Fibroblast of skin of left biceps (primary cell): ENCODE results near the gene GPC4.
A peak's percentile ranks its signal among the peaks of the same experiment; 100 is the strongest.

ENCODE experiments used
- DNase-seq, 2 experiments: peaks; one replicate each; pipeline ENCODE4 v3.0.0-alpha.2; 2013; ENCODE audit warnings: low read depth in 2 of 2

Gene GPC4

GRCh38 chrX:133410550-133410949, 4.7 kb downstream of the GPC4 start:
- DNase-seq: no peak

GRCh38 chrX:133405498-133406185, 9.6 kb downstream of the GPC4 start:
- no peak for DNase-seq

GRCh38 chrX:133403984-133404383, 11.3 kb downstream of the GPC4 start:
- no peak for DNase-seq

- DNase-seq: no peak
Measured at GRCh38 chrX:133402830-133403625, 12.3 kb downstream of the GPC4 start.

GRCh38 chrX:133402042-133402453, 13.2 kb downstream of the GPC4 start:
- DNase-seq: peak in 1 of 2 experiments; percentile 8

- no peak for DNase-seq
Measured at GRCh38 chrX:133401536-133401935, 13.8 kb downstream of the GPC4 start.

- DNase-seq: no peak
Measured at GRCh38 chrX:133399411-133399810, 15.9 kb downstream of the GPC4 start.

- DNase-seq: no peak
Measured at GRCh38 chrX:133394765-133395164, 20.5 kb downstream of the GPC4 start.

GRCh38 chrX:133392671-133393070, 22.6 kb downstream of the GPC4 start:
- DNase-seq: no peak

GRCh38 chrX:133391111-133391510, 24.2 kb downstream of the GPC4 start:
- no peak for DNase-seq

GRCh38 chrX:133390676-133391075, 24.6 kb downstream of the GPC4 start:
- DNase-seq: no peak

GRCh38 chrX:133389975-133390374, 25.3 kb downstream of the GPC4 start:
- no peak for DNase-seq

GRCh38 chrX:133384454-133384853, 30.8 kb downstream of the GPC4 start:
- no peak for DNase-seq

- peak in 1 of 2 experiments; percentile 20 for DNase-seq
Measured at GRCh38 chrX:133380711-133381619, 34.3 kb downstream of the GPC4 start.

GRCh38 chrX:133376422-133376821, 38.9 kb downstream of the GPC4 start:
- no peak for DNase-seq

GRCh38 chrX:133375615-133376340, 39.5 kb downstream of the GPC4 start:
- DNase-seq: no peak

GRCh38 chrX:133374874-133375387, 40.4 kb downstream of the GPC4 start:
- DNase-seq: no peak

- DNase-seq: no peak
Measured at GRCh38 chrX:133373386-133374079, 41.8 kb downstream of the GPC4 start.

- no peak for DNase-seq
Measured at GRCh38 chrX:133370696-133371275, 44.5 kb downstream of the GPC4 start.

- no peak for DNase-seq
Measured at GRCh38 chrX:133369065-133369464, 46.2 kb downstream of the GPC4 start.
